ENCODE data around the gene DACH1.
A peak's percentile ranks its signal among the peaks of the same experiment; 100 is the strongest.

Gene DACH1

DNA sequence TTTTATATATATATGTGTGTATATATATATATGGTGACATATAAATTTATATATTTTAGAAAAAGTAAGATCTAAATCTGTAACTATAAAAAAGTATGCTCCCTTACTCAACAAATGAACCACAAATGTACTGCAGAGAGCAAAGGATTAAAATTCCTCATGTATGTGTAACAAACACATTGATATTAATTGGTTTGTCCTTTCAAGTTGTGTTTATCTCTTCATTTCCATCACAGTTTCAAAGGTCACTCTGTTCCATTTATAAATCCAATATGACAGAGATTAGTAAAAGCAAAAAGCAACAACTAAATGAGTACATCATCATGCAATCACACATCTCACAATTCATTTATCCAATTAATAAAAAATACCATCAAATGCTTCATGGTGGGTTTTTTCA, 247.9 kb downstream of the DACH1 start:
- DNase-seq = no peak

DNA sequence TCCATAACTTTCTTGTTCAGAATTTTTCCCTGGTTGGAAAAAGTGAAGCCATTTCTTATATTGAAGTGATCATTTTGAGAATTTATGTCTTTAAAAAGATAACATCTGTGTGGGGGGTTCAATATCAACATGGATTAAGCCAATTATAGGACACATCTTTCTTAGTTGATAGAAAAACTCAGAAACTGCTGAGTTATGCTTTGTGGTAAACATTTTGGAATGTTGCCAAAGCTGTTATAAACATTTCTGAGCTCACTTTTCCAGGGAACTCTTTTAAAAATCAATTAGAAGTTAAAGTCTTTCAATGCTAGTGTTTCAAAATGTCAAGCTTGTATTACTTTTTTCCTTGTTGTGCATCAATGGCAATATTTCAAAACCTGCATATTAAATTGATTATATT, 248.8 kb downstream of the DACH1 start:
- DNase-seq = no peak

DNA sequence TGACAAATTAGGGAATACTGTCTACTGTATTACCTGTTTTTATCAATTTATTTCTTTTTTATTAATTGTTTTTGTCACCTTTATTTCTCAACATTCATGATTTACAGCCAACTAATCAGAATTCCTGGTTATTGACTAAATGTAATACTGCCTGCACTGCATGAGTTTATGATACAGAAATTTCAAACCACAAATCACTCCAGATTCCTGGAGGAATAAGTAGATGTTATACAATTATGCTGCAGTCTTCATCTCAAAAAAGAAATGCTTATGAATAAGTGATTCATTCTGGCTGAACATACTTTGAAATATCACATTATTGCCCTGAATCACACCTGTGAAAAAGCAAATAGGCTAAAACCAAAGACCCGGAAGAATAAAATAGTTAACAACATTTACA, 249.7 kb downstream of the DACH1 start:
- no peak for DNase-seq

DNA sequence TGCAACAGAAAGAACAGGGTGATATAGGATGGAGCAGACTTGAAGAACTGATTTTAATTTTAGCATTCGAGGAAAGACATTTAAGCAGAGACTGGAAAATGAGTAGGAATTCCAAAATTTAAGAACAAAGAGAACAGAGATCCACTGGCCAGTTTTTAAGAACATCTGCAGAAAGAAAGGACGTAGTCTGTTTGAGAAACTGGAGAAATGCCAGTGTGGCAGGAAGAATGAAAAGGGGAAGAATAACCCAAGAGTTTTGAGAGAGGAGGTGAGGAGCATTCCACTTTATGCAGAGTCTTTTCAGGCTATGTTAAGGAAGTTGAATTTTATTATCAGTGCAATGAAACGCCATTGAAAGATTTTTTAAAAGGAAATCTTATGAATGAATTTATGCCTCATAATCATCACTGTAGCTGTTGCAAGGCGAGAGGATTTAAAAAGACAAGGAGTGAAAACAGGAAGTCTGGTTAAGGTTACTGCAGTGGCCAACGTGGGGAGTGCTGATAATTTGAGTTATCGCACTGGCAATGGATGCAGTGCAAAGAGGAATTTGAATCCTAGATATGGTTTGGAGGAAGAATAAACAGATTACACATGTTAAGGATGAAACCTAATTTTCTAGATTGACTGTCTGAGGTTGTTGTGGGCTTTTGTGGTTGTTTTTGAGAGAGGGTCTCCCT, 253.8 kb downstream of the DACH1 start:
- DNase-seq = no peak

DNA sequence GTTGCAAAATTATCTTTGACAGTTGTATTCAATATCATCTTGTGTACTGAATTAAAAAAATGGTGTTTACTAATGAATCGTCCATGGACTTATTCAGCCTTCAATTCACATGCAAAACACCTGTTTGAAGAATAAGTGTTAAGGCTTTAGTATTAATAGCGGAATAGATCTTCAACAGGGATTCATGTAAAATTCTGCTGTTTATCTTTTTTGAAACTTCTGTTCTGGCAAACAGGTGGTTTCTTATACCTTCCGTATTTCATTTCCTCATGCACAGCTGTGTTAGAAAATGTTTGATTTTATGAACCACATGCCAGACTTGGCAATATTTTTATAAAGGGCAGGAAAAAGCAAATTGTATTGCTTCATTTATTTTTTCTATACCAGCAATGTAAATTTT, 255.7 kb downstream of the DACH1 start:
- DNase-seq = no peak

DNA sequence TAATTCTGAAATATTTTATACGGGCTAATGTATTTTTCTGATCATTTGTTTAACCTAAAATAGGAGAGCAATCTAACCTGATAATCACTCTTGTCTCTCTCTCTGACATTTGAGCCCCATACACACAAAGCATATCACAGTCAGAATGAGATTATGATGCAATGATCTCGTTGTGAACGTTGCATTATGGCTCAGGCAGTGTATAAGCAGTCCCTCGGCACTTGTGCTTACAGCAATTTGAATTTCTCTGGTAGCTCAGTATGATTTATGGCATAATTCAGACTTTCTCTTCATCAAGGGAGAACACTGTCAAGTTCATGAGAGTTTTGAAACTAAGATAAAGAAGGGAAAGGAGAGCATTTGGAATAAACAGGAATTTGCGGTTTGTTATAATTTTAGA, 256.1 kb downstream of the DACH1 start:
- DNase-seq = peak; percentile 30

DNA sequence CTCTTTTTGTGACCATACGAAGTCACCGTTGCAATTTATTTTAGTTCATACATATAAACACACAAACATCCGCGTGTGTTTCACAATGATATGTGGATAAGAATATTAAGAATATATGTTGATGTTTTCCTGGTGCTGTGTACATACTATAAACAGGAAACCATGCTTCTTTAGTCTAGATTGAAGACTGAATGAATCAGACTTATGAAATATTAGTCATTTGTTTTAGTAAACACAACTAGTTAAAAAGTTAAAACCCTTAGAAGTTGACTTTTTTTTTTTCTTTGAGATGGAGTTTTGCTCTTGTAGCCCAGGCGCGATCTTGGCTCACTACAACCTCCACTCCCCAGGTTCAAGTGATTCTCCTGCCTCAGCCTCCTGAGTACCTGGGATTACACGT, 257.7 kb downstream of the DACH1 start:
- DNase-seq = no peak

DNA sequence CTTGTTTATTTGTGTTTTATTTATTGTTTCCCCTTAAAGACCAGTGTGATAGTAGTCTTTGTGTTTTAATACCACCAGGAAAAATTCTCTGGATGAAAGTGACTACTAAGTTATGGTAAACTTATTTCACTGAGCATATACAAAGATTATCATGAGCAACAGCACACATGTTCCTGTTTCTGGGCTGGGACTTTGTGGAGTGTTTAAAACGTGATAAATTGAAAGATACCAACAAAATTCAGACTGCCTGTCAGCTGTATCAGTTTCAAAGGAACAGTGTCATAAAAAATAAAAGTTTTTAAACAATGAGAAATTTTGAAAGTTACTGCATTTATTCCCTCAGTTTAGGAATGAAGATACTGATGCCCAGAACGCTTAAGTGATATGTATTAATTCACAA, 259.4 kb downstream of the DACH1 start:
- no peak for DNase-seq

DNA sequence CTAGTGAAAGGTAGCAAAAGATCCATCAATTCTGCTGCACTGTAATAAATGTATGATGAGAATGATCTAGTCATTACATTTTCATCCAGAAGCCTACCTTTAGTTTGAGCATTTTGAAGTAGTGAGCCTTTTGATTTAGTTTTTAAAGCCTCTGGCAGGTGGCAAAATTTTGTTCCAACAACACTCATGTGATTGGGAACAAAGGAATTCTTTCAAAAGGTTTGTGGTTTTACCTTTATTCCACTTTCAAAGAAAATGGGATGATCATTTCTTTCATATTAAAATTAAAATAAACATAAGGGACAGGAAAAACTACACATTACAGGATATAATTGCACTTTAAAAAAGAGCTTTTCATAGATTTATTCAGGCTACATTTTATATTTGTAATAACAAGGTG, 260.2 kb downstream of the DACH1 start:
- no peak for DNase-seq

DNA sequence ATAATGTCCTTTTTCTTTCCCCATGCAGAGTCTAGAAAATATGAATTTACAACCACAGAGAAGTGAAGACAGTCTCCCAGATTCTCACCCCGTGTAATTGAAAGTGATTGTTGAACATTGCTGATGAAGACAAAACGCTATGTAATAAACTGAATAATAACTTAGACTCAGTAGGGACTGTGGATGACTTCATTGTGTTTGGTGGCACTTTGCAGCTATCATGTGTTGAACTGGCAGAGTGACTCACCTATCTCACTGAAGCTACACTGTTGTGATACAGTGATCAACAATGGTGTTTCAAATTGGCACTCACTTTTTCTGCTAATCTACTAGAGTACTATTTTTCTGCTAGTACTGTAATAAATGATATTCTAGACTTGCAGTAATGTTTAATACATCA, 261.3 kb downstream of the DACH1 start:
- DNase-seq = peak; percentile 68

DNA sequence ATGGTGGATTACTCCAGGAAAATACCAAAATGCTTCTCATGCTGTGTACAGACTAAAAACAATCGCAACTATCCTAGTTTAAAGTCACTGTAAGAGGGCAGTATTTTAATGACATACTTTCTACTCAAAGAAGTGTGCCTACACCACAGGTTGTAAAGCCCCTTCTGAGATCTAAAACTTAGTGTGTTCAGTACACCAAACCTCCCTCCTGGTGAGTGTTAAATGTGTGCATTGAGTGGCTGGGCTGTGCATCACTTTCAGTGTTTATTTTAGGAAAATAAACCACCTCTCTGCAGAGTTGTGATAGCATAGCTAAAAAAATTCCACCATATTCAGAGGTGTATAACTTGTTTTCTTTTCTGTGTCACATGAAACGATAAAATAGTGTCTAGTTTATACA, 263.7 kb downstream of the DACH1 start:
- peak; percentile 42 for DNase-seq

DNA sequence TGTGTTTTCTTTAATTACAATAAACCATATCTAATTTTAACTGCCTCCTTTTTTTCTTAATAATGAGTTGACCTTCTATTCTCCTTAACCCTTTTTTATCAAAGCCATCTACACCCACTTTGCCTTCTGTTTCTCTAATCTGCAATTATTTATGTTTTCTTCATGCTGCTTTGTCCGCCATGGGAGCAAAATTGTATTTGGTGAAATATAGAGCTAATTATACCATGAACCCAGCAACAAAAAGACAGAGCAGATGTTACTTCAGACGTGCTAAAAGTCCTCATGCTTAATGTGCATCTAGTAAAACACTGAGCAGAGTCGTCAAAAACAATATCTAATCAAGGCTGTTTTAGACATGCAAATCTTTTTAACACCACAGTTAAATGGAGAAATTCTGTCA, 264.7 kb downstream of the DACH1 start:
- DNase-seq = peak; percentile 94

DNA sequence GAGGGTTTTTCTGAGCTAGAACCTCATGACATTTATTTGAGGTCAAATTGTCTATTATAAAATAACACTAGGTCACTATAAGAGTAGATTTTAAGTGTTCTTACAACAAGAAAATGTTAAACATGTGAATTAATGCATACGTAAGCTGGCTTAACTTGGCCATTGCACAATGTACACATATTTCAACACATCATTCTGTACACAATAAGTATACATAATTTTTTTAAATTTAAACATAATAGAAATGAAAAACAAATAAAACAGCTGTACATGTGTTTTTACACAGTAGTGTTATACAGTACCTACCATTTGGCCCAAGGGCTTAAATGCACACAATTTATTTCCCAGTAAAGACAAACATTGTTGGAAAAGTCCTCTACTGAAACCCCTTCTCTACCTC, 269.9 kb downstream of the DACH1 start:
- no peak for DNase-seq

DNA sequence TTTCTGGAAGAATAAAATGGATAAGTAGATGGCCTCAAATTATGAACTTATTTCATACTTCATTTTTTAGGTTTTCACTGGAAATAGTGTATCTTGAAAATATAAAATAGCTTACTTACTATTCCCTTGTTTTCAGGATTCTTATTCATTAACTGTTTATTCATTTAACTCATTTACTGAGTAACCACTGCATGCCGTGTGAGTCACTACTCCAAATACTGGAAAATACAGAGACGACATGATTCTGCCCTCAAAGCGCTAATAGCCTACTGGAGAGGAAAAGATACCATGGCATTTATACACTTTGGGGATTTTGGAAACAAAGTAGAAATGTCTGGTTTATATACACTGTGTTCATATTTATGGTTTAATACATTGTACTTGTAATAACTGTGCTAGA, 270.9 kb downstream of the DACH1 start:
- DNase-seq = no peak

DNA sequence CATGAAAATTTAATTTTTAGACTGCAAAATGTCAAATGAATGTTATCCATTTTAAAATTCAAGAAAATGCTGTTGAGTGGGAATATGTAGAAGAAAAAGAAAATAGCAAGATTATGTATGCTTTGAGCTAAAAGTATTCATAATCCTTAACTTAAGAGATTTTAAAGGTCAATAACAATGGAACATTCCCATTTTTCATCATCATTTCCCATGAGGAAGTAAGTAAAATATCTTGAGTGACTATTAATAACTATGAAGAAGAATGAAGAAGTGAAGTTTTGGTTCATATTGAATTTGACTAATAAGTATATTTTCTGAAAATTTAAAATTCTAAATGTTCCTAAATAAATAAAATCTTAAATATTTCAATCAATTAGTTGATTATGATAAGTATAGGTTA, 273.4 kb downstream of the DACH1 start:
- no peak for DNase-seq

DNA sequence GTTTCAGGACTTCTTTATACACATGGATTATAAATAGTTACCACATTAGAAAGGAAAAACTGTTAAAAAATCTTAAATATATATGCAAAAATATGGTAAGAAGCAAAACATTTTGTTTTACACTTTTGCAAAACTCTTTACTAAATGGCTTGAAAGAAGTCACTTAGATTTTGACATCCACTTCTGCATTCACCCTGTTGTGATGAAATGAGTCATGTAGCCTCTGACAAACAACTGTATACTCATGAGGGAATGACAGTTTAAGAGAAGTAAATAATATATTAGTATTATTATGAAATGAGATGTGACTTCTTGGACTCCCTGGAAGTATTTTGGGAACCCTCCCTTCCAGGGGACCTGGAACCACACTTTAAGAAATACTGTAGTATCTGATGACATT, 275.6 kb downstream of the DACH1 start:
- DNase-seq = no peak

DNA sequence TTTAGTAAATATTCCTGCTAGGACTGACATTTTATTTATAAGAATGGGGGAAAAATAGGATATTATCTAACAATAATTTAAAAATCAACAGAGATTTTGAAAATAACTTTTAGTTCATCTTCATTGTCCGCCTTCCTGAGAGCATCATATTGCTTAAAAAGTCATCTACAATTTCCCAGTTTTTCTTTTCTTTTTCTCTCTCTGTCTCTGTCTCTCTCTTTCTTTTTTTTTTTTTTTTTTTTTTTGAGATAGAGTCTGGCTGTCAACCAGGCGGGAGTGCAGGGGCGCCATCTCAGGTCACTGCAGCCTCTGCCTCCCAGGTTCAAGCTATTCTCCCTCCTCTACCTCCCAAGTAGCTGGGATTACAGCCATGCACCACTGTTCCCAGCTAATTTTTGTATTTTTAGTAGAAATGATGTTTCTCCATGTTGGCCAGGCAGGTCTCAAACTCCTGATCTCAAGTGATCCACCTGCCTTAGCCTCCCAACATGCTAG, 276.3 kb downstream of the DACH1 start:
- DNase-seq = no peak

DNA sequence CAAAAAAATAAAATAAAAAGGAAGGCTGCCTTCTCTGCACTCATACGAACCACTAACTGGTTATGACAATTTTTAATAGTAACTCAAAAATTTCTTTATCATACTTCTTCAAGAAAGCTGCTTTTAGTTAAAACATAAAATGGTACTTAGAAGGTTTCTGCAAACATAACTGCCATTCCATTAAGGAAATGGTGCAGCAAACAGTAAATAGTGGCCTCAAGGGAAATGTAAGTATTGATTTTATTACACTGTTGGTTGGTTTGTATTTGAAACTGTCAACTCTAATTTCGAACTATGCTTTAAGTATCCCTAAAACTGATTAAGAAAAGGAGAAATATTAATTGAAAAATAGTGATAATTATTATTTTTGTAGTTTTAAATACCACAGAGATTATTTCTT, 278.0 kb downstream of the DACH1 start:
- peak; percentile 15 for DNase-seq

DNA sequence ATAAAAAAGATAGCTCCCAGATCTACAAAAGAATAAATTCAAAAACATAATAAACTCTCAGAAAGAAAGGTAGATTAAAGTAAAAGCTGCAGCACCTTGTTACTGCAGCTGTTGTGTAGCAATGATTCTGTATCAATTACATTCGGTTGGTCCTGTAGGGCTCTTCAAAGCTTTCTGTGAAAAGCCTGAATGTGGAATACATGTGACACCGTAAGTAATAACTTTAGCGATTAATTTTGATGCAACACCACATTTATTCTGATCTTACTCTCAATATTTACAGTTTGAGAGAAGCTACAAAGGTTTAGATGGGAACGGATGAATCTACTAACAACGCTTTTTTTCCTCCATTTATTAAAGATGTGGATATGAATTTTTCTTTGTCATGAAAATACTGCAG, 279.2 kb downstream of the DACH1 start:
- peak; percentile 73 for DNase-seq

DNA sequence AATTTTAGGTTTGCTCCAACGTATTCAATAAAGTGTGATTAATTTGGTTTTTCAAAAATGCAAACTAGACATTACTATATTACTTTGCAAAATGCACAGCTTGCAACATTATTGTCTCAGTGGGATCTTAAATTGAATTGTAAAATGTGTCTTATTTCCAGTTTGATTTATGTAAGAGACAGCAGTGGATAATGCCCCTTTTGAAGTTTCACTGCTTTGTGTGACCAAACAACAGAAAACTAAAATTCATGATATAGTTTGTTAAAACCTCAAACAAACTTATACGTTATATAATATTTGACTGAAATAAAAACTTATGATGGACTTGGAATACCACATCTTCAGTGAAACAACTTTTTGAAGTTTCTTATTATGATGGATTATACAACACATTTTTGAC, 279.8 kb downstream of the DACH1 start:
- DNase-seq = no peak

DNA sequence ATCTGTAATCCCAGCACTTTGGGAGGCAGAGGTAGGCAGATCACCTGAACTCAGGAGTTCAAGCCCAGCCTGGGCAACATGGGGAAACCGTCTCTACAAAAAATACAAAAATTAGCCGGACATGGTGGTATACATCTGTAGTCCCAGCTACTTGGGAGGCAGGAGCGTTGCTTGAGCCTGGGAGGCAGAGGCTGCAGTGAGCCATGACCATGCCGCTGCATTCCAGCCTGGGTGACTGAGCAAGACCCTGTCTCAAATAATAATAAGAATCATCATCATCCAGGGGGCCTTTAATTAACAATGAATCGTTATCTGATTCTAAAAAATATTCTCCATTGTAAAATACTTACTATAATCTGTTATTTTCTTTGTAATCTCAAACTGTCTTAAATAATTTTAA, 283.4 kb downstream of the DACH1 start:
- DNase-seq = no peak

DNA sequence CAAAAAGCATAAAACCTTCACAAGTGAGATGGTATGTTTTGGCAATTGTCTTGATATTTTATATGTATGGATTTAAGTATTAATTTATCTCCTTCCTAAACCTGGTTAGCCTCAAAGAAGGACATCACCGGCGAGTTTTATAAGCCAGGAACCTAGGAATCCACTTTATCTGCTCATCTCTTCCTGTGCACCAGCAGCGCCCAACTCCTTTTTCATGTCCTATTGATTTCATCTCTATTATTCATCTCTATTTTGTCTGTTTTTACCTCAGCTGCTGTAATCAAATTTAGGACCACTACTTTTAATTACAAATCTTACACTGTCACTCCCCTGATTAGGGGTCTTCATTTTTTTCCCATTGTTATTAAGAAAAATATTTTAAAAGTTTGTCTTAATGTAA, 286.4 kb downstream of the DACH1 start:
- no peak for DNase-seq

DNA sequence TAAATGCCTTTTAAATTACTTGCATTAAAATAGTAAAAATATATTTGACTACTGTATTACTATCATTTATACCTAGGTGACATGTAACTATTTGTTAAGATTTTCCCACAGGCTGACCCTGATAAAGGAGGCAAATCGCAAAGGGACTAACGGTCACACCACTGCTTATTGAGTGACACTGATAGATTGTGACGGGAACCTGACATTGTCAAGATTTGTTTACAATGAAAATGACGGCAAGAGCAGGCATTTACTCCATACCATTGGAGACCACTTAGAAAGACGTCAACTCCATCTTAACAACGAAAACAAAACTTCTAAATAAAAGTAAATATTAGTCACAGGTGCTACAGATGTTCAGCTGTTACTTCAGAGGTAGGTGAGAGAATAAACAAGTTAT, 289.0 kb downstream of the DACH1 start:
- no peak for DNase-seq

DNA sequence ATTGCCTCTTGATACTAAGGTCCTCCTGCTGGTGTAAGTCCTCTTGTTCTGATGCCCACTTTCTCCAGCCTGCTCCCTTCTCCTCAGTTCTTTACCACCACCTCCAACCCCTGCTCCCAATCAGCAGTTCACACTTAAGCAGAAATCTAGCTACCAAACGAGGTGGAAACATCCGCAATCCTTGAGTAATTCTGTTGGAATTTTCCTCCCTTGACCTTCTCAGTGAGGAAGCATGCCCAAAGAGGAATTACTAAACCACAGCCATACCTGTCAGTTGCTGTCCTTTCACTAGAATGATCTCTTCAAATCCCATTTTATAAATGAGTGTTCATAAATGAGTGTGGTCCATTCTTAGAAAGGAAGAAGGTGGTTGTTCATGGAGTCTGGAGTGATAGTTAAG, 289.9 kb downstream of the DACH1 start:
- no peak for DNase-seq

DNA sequence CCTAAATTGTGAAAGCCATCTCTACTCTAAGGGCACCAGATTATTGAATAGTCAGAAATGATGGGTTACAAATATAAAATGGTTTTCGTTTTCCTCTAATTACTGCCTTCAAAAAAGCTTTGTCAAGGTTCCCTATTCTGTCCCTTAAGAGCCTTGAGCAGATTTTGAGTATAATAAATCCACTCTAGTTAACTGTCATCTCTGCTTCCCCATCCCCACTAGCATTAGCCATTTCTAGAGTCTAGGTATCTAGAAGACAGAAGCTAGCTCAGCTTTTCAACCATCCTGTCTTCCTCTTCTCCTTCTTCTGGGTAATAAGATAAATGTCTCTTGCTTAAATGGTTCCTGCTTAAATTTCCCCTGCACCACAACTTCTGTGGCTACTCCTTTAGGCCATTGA, 290.4 kb downstream of the DACH1 start:
- DNase-seq = no peak

DNA sequence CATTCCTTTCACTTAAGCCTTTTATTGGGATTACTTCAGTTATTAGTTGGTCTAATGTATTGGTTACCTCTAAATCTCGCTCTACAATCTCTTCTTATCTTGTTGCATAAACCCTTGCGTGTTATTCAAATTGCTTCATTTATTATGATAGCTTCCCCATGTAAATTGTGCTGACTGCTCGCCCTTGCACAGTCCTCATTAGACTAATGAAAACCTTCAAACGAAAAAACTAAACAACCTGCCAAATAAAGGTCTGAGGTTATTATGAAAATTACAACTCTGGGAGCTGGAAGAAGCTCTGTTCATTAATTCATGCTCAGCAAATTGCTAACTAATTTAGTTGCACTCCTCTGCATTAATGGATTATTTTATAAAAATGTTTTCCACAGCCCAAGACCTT, 320.1 kb downstream of the DACH1 start:
- DNase-seq = no peak

Measured in NCI-H748 treated with DMSO at 0.1 percent for 48 hours (cell line).